ENCODE measurements around the gene CEP120. TPM values are rescaled to one million over a fixed set of nuclear protein-coding genes. Genes with fewer than 3 reads are reported as not detected.
"Not testable (repeated sequence)": the region's sequence is repeated elsewhere in the genome, so short reads cannot be mapped to it uniquely, and the experiment has no call there.

CEP120 gene
- total RNA-seq, 1 donor from 2014 or later = 18.7 TPM

DNA sequence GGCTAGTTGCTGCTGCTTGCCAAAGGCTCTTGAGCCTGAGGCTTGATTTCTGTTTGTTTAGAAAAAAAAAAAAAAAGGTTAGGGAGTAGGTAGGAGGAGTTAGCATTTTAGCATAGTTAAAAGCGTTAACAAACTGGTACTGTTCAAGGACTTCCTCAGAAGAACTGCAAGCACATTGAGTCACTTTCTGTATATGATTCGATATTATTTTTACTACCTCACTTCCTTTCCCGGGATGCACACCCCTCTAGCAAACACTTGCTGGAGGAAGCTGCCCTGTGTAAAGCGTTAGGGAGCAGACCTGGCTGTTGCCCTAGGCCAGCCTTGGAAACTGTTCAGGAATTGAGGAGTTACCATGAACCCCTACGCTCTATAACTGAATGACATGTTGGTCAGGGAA, 15.7 kb upstream of the CEP120 start:
- H3K9me3 Mint-ChIP-seq (ENCODE audit: unreplicated experiment) = no peaks in the 10 kb centered on the region
- no peak overlapping the region for H3K4me3 Mint-ChIP-seq (ENCODE audit: unreplicated experiment)
- H3K4me1 Mint-ChIP-seq (ENCODE audit: unreplicated experiment) = no peaks in the 10 kb centered on the region
- no peaks in the 10 kb centered on the region for H3K36me3 Mint-ChIP-seq (ENCODE audit: unreplicated experiment)
- no peak overlapping the region for H3K27ac Mint-ChIP-seq (ENCODE audit: unreplicated experiment)
- H3K27me3 Mint-ChIP-seq (ENCODE audit: unreplicated experiment) = no peaks in the 10 kb centered on the region
- TF ChIP-seq, protein P1, sequence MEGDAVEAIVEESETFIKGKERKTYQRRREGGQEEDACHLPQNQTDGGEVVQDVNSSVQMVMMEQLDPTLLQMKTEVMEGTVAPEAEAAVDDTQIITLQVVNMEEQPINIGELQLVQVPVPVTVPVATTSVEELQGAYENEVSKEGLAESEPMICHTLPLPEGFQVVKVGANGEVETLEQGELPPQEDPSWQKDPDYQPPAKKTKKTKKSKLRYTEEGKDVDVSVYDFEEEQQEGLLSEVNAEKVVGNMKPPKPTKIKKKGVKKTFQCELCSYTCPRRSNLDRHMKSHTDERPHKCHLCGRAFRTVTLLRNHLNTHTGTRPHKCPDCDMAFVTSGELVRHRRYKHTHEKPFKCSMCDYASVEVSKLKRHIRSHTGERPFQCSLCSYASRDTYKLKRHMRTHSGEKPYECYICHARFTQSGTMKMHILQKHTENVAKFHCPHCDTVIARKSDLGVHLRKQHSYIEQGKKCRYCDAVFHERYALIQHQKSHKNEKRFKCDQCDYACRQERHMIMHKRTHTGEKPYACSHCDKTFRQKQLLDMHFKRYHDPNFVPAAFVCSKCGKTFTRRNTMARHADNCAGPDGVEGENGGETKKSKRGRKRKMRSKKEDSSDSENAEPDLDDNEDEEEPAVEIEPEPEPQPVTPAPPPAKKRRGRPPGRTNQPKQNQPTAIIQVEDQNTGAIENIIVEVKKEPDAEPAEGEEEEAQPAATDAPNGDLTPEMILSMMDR (IDR thresholded peaks at IDR 0.05) = no peak
- no peak for DNase-seq (ENCODE audit: extremely low spot score, unreplicated experiment)

DNA sequence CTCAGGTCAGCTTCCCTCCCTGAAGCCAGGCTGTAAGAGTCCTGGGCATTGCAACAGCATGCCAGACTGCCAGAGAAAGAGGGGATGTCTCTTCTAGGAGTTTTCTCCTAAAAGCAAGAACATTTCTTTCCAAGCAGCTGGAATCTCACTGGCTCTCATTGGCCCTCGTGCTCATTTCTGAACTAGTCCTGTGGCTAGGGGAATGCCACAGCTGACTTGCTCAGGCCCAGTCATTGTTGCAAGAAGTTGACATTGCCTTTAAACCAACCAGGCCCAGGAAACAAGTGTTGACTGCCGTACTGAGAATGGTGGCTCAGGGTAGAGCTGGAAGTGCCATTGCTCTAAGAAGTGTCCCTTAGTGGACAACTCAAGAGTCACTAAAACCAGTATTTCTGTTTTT, 15.0 kb upstream of the CEP120 start:
- no peak overlapping the region for H3K27ac Mint-ChIP-seq (ENCODE audit: unreplicated experiment)
- no peaks in the 10 kb centered on the region for H3K9me3 Mint-ChIP-seq (ENCODE audit: unreplicated experiment)
- TF ChIP-seq, protein P1 (IDR thresholded peaks at IDR 0.05) = no peak
- no peaks in the 10 kb centered on the region for H3K4me1 Mint-ChIP-seq (ENCODE audit: unreplicated experiment)
- DNase-seq (ENCODE audit: extremely low spot score, unreplicated experiment) = no peak
- no peak overlapping the region for H3K4me3 Mint-ChIP-seq (ENCODE audit: unreplicated experiment)
- no peaks in the 10 kb centered on the region for H3K27me3 Mint-ChIP-seq (ENCODE audit: unreplicated experiment)
- H3K36me3 Mint-ChIP-seq (ENCODE audit: unreplicated experiment) = no peaks in the 10 kb centered on the region

DNA sequence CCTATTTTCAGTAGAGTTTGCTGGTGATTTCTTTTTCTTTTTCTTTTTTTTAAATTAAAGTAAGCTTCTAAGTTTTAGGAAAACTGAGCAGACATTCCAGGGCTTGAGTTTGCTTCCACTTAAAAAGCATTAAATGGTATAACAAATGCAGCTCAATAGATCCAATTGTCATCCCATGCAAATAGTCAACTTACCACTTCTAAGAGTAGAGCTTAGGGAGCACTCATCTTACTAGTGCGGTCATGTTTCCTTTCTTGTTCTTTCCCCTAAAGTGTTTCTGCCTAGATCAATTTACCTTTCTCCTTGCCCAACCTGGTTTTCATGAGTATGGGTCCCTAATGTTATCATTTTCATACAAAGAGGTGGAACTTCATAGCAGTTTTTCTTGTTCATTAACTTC, 13.0 kb upstream of the CEP120 start:
- TF ChIP-seq, protein P1 (IDR thresholded peaks at IDR 0.05) = no peak
- Mint-ChIP-seq H3K4me1 (ENCODE audit: unreplicated experiment) (no peaks in the 10 kb centered on the region), H3K36me3 (ENCODE audit: unreplicated experiment) (no peaks in the 10 kb centered on the region), H3K27me3 (ENCODE audit: unreplicated experiment) (no peaks in the 10 kb centered on the region), H3K27ac (ENCODE audit: unreplicated experiment) (no peak overlapping the region), H3K4me3 (ENCODE audit: unreplicated experiment) (no peak overlapping the region), H3K9me3 (ENCODE audit: unreplicated experiment) (no peaks in the 10 kb centered on the region)
- no peak for DNase-seq (ENCODE audit: extremely low spot score, unreplicated experiment)

DNA sequence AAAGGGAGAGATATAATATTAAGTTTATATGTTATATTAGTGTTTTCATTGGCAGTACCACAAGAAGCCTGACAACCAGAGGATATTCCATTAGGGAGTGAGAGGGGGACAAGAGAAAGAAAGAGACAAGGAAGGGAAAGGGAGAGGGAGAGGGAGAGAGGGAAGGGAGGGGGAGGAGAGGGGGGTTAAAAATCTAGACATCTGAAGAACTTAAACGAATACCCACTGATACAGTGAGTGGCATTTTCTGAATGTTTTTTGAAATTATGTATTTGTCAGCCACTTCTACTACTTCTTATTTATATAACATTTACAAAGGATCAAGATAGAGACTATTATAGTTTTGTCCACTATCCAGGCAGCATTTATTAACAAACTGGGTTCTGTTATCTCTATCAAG, 11.6 kb upstream of the CEP120 start:
- H3K36me3 Mint-ChIP-seq (ENCODE audit: unreplicated experiment) = no peaks in the 10 kb centered on the region
- no peaks in the 10 kb centered on the region for H3K27me3 Mint-ChIP-seq (ENCODE audit: unreplicated experiment)
- H3K4me3 Mint-ChIP-seq (ENCODE audit: unreplicated experiment) = no peak overlapping the region
- DNase-seq (ENCODE audit: extremely low spot score, unreplicated experiment) = no peak
- TF ChIP-seq, protein P1 (IDR thresholded peaks at IDR 0.05) = no peak
- peaks cover 1% of the 10 kb centered on the region for H3K4me1 Mint-ChIP-seq (ENCODE audit: unreplicated experiment)
- no peak overlapping the region for H3K27ac Mint-ChIP-seq (ENCODE audit: unreplicated experiment)
- no peaks in the 10 kb centered on the region for H3K9me3 Mint-ChIP-seq (ENCODE audit: unreplicated experiment)

DNA sequence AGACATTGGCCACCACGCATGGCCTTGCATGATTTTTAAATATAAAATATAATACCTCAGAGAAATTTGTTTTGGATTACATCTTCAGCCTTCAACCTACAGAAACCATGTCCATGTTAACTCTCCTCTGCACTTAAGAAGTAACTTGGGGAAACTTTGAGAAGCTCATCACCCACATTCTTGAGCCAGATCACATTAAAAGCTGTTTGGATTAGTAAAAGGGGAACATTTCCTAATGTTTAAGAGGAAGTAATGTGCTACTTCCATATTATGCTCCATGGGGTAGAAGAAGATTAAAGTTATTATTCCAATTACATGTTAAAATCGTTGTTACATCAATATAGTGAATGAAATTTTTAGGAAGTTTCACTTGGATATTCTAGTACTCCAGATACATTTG, 10.4 kb upstream of the CEP120 start:
- no peaks in the 10 kb centered on the region for H3K27me3 Mint-ChIP-seq (ENCODE audit: unreplicated experiment)
- H3K4me3 Mint-ChIP-seq (ENCODE audit: unreplicated experiment) = no peak overlapping the region
- TF ChIP-seq, protein P1 (IDR thresholded peaks at IDR 0.05) = no peak
- peaks cover 7% of the 10 kb centered on the region for H3K4me1 Mint-ChIP-seq (ENCODE audit: unreplicated experiment)
- H3K9me3 Mint-ChIP-seq (ENCODE audit: unreplicated experiment) = no peaks in the 10 kb centered on the region
- DNase-seq (ENCODE audit: extremely low spot score, unreplicated experiment) = no peak
- no peaks in the 10 kb centered on the region for H3K36me3 Mint-ChIP-seq (ENCODE audit: unreplicated experiment)
- H3K27ac Mint-ChIP-seq (ENCODE audit: unreplicated experiment) = no peak overlapping the region

DNA sequence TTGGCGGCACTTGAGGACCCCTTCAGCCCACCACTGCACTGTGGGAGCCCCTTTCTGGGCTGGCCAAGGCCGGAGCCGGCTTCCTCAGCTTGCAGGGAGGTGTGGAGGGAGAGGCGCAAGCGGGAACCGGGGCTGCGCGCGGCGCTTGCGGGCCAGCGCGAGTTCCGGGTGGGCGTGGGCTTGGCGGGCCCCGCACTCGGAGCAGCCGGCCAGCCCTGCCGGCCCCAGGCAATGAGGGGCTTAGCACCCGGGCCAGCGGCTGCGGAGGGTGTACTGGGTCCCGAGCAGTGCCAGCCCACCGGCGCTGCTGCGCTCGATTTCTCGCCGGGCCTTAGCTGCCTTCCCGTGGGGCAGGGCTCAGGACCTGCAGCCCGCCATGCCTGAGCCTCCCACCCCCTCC, 7.2 kb upstream of the CEP120 start:
- H3K36me3 Mint-ChIP-seq (ENCODE audit: unreplicated experiment) = not testable (repeated sequence)

More for the DNA sequence above, 7.2 kb upstream of the CEP120 start:
- not testable (repeated sequence) for H3K9me3 Mint-ChIP-seq (ENCODE audit: unreplicated experiment); H3K27me3 Mint-ChIP-seq (ENCODE audit: unreplicated experiment); H3K4me3 Mint-ChIP-seq (ENCODE audit: unreplicated experiment); DNase-seq (ENCODE audit: extremely low spot score, unreplicated experiment); H3K4me1 Mint-ChIP-seq (ENCODE audit: unreplicated experiment); H3K27ac Mint-ChIP-seq (ENCODE audit: unreplicated experiment)
